ENCODE results near the gene IMMP2L.

Gene IMMP2L

GRCh38 chr7:110867771-110868170 lies 694.5 kb downstream of the IMMP2L start:
- no peak for DNase-seq (ENCODE audit: low spot score)

GRCh38 chr7:110863258-110863657 lies 699.0 kb downstream of the IMMP2L start:
- no peak for DNase-seq (ENCODE audit: low spot score)

- no peak for DNase-seq (ENCODE audit: low spot score)
Measured at GRCh38 chr7:110861163-110861562, 701.1 kb downstream of the IMMP2L start.

GRCh38 chr7:110857106-110857505 lies 705.2 kb downstream of the IMMP2L start:
- no peak for DNase-seq (ENCODE audit: low spot score)

GRCh38 chr7:110856704-110857103 lies 705.6 kb downstream of the IMMP2L start:
- DNase-seq (ENCODE audit: low spot score): no peak

DNA sequence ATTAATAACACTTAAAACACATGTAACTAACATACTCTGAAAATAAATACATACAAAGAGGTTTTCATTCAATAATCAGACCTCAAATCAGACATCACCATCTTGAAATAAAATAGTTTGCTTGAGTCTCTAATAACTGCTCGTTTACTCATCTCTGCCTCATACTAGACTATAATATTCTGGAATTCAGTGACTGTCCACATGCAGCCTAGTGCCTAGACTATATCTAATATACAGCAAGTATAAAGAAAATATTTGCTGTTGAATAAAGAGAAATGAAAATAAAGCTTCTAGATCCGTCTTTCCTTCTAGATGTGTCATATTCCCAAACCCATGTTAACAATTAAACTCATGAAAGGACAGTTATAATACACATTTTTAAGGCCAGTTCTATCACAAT lies 707.6 kb downstream of the IMMP2L start:
- no peak for DNase-seq (ENCODE audit: low spot score)

- no peak for DNase-seq (ENCODE audit: low spot score)
Measured at GRCh38 chr7:110854166-110854565, 708.1 kb downstream of the IMMP2L start.

DNA sequence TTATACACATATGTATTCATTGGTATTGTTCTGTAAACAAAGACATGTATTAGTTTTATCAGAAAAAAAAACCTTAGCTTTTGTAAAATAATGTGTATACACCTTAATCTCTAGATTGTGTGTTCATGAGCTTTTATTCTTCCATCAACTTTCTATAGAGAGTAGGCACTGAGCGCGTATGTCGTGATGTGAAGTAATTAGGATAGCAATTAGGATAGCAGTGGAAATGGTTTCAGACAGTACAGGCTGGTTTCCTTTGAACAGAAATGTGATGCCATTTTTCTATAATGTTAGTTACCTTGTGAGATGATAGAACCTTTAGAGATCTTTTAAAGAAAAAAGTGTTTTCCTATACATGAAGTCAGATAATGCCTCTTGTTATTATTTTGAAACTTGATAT lies 709.0 kb downstream of the IMMP2L start:
- no peak for DNase-seq (ENCODE audit: low spot score)

GRCh38 chr7:110852156-110852940 lies 709.9 kb downstream of the IMMP2L start:
- DNase-seq (ENCODE audit: low spot score): no peak

GRCh38 chr7:110850224-110850623 lies 712.1 kb downstream of the IMMP2L start:
- DNase-seq (ENCODE audit: low spot score): no peak

GRCh38 chr7:110842796-110843195 lies 719.5 kb downstream of the IMMP2L start:
- no peak for DNase-seq (ENCODE audit: low spot score)

- DNase-seq (ENCODE audit: low spot score): no peak
Measured at GRCh38 chr7:110841840-110842545, 720.3 kb downstream of the IMMP2L start.

GRCh38 chr7:110839866-110840265 lies 722.4 kb downstream of the IMMP2L start:
- DNase-seq (ENCODE audit: low spot score): no peak

DNA sequence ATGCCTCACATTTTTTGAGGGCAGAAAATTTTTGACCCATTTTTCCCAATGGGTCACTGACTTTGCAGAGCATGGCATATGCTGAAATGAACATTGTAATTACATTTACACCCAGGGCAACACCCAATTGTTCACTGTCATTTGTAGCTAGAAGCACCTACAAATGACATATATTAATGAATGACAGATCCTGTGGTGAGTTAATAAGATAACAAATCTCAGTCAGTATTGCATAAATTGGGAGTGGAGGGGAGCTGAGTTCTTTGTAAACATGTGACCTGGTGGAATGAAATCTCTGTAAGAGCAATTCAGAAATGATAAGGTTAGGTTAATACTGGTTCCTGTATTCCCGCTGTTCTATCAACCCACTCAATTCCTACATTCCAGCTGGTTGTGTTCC lies 726.4 kb downstream of the IMMP2L start:
- no peak for DNase-seq (ENCODE audit: low spot score)

GRCh38 chr7:110835218-110835617 lies 727.1 kb downstream of the IMMP2L start:
- no peak for DNase-seq (ENCODE audit: low spot score)

DNA sequence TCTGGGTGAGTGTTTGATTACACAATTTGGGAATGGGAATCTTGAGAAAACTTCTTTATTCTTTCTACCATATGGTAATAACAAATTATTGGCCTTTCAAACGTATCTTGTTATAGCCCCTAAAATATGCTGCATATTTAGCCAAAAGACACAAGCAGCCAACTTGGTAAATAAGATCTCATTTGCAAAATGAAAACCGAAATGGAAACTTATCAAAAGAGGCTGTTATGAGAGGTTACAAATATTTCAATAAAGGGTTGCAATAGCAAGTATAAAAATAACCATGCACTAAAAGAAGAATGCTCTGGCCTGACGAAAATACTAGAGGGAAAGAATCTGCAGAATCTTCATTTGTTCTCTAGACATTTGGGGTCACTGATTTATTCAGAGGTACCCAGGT lies 730.9 kb downstream of the IMMP2L start:
- DNase-seq (ENCODE audit: low spot score): no peak

- DNase-seq (ENCODE audit: low spot score): no peak
Measured at GRCh38 chr7:110830778-110831177, 731.5 kb downstream of the IMMP2L start.

- DNase-seq (ENCODE audit: low spot score): no peak
Measured at GRCh38 chr7:110827936-110828335, 734.4 kb downstream of the IMMP2L start.

- DNase-seq (ENCODE audit: low spot score): no peak
Measured at GRCh38 chr7:110827287-110827855, 734.9 kb downstream of the IMMP2L start.

- no peak for DNase-seq (ENCODE audit: low spot score)
Measured at GRCh38 chr7:110813986-110814385, 748.3 kb downstream of the IMMP2L start.

DNA sequence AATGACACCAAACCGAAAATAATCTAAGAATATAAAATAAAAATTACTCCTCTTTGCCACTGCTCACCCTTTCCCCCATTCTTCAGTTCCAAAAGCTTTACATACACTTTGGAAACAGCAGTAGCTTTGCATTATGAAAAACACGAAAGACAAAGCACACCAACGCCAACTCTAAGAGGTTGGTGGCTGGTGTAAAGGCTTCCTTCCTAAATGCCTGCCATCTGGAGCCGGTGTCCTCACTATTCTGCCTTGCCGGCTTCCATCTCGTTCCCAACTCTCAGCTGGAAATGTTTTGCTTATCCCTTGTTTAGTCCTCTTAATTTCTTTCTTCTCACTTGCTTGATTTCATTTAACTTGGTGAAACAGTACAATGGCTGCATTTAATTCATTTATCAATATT lies 752.5 kb downstream of the IMMP2L start:
- DNase-seq (ENCODE audit: low spot score): no peak

- no peak for DNase-seq (ENCODE audit: low spot score)
Measured at GRCh38 chr7:110808361-110808760, 753.9 kb downstream of the IMMP2L start.

GRCh38 chr7:110804501-110804900 lies 757.8 kb downstream of the IMMP2L start:
- DNase-seq (ENCODE audit: low spot score): no peak
